SJSA1 (cell line): ENCODE data around the gene ADARB2. TPM values are rescaled to one million over a fixed set of nuclear protein-coding genes. Genes with fewer than 3 reads are reported as not detected.

Experiments
- DNase-seq, 2 experiments: peaks; one replicate each; pipeline ENCODE4 v3.0.0-alpha.2; 2015 to 2020; ENCODE audit warnings: low spot score in 2 of 2, low read depth in 1 of 2
- H3K27ac ChIP-seq: fragments of 250-450 bp; sonication (Bioruptor Pico); 2 replicates; pipeline ENCODE4 v1.5.1; 2020; ENCODE audit warnings: mild to moderate bottlenecking, moderate library complexity
- H3K27me3 ChIP-seq: fragments of 250-450 bp; sonication (Bioruptor Pico); replicated peaks from 2 replicates; pipeline ENCODE4 v1.5.1; 2020; ENCODE audit warnings: mild to moderate bottlenecking, moderate library complexity
- H3K36me3 ChIP-seq: fragments of 250-450 bp; sonication (Bioruptor Pico); 2 replicates; pipeline ENCODE4 v1.5.1; 2020; ENCODE audit warnings: mild to moderate bottlenecking
- H3K4me1 ChIP-seq: fragments of 250-450 bp; sonication (Bioruptor Pico); replicated peaks from 2 replicates; pipeline ENCODE4 v1.6.1; 2021; ENCODE audit warnings: mild to moderate bottlenecking
- H3K4me3 ChIP-seq: fragments of 250-450 bp; sonication (Bioruptor Pico); 2 replicates; pipeline ENCODE4 v1.5.1; 2020; ENCODE audit warnings: mild to moderate bottlenecking
- H3K9me3 ChIP-seq: fragments of 250-450 bp; sonication (Bioruptor Pico); replicated peaks from 2 replicates; pipeline ENCODE4 v1.5.1; 2020; ENCODE audit warnings: mild to moderate bottlenecking
- total RNA-seq: library from RNA; depleted of rRNA; stranded (reverse); fragments of >200 nt; shearing (Covaris generic); gene quantifications from 2 replicates; pipeline ENCODE4 v1.2.3, GENCODE V29; 2014

The ADARB2 gene
- total RNA-seq, 1 experiment from 2014 or later: not detected

- H3K4me1 ChIP-seq: no peaks in the 10 kb centered on the region
- DNase-seq: no peak
- no peaks in the 10 kb centered on the region for H3K36me3 ChIP-seq
- no peak overlapping the region for H3K27ac ChIP-seq
- H3K4me3 ChIP-seq: no peak overlapping the region
- H3K27me3 ChIP-seq: no peaks in the 10 kb centered on the region
- H3K9me3 ChIP-seq: no peaks in the 10 kb centered on the region
Observed at GRCh38 chr10:1395481-1396296, 341.6 kb downstream of the ADARB2 start.

- Histone ChIP-seq H3K27ac (no peak overlapping the region), H3K4me1 (no peaks in the 10 kb centered on the region), H3K9me3 (no peaks in the 10 kb centered on the region), H3K36me3 (no peaks in the 10 kb centered on the region), H3K27me3 (no peaks in the 10 kb centered on the region), H3K4me3 (no peak overlapping the region)
- peak in 1 of 2 experiments; percentile 38 for DNase-seq
Observed at GRCh38 chr10:1395025-1395480, 342.3 kb downstream of the ADARB2 start.

GRCh38 chr10:1394155-1394912, 343.0 kb downstream of the ADARB2 start:
- Histone ChIP-seq H3K36me3 (no peaks in the 10 kb centered on the region), H3K27ac (no peak overlapping the region), H3K27me3 (0 out of 2 replicates have a peak, but pooled peaks cover 2% of the 10 kb centered on the region), H3K4me3 (no peak overlapping the region), H3K4me1 (no peaks in the 10 kb centered on the region), H3K9me3 (no peaks in the 10 kb centered on the region)
- peak in 1 of 2 experiments; percentile 32 for DNase-seq

- Histone ChIP-seq H3K27me3 (0 out of 2 replicates have a peak, but pooled peaks cover 2% of the 10 kb centered on the region), H3K36me3 (no peaks in the 10 kb centered on the region), H3K4me3 (no peak overlapping the region), H3K4me1 (no peaks in the 10 kb centered on the region), H3K9me3 (no peaks in the 10 kb centered on the region), H3K27ac (no peak overlapping the region)
- peak in 1 of 2 experiments; percentile 20 for DNase-seq
Observed at GRCh38 chr10:1393481-1393880, 343.8 kb downstream of the ADARB2 start.

- DNase-seq: peak in 1 of 2 experiments; percentile 20
- H3K4me1 ChIP-seq: no peaks in the 10 kb centered on the region
- H3K27me3 ChIP-seq: 0 out of 2 replicates have a peak, but pooled peaks cover 2% of the 10 kb centered on the region
- no peak overlapping the region for H3K27ac ChIP-seq
- no peak overlapping the region for H3K4me3 ChIP-seq
- H3K36me3 ChIP-seq: no peaks in the 10 kb centered on the region
- no peaks in the 10 kb centered on the region for H3K9me3 ChIP-seq
Observed at GRCh38 chr10:1392127-1392526, 345.2 kb downstream of the ADARB2 start.

- peak in 1 of 2 experiments; percentile 13 for DNase-seq
- H3K4me3 ChIP-seq: no peak overlapping the region
- H3K4me1 ChIP-seq: no peaks in the 10 kb centered on the region
- H3K27ac ChIP-seq: no peak overlapping the region
- no peaks in the 10 kb centered on the region for H3K9me3 ChIP-seq
- H3K27me3 ChIP-seq: 0 out of 2 replicates have a peak, but pooled peaks cover 2% of the 10 kb centered on the region
- H3K36me3 ChIP-seq: no peaks in the 10 kb centered on the region
Observed at GRCh38 chr10:1390200-1390599, 347.1 kb downstream of the ADARB2 start.

GRCh38 chr10:1384026-1384425, 353.3 kb downstream of the ADARB2 start:
- H3K9me3 ChIP-seq: no peaks in the 10 kb centered on the region
- peaks cover 10% of the 10 kb centered on the region; the same call in 1 of the 2 replicates for H3K27me3 ChIP-seq
- H3K4me1 ChIP-seq: no peaks in the 10 kb centered on the region
- no peak overlapping the region for H3K27ac ChIP-seq
- no peaks in the 10 kb centered on the region for H3K36me3 ChIP-seq
- no peak for DNase-seq
- H3K4me3 ChIP-seq: no peak overlapping the region

GRCh38 chr10:1382711-1383110, 354.6 kb downstream of the ADARB2 start:
- peaks cover 10% of the 10 kb centered on the region; the same call in 1 of the 2 replicates for H3K27me3 ChIP-seq
- peak in 1 of 2 experiments; percentile 21 for DNase-seq
- no peaks in the 10 kb centered on the region for H3K9me3 ChIP-seq
- no peaks in the 10 kb centered on the region for H3K4me1 ChIP-seq
- no peak overlapping the region for H3K4me3 ChIP-seq
- H3K27ac ChIP-seq: no peak overlapping the region
- H3K36me3 ChIP-seq: no peaks in the 10 kb centered on the region

- DNase-seq: peak in 1 of 2 experiments; percentile 13
- no peaks in the 10 kb centered on the region for H3K9me3 ChIP-seq
- H3K4me3 ChIP-seq: no peak overlapping the region
- no peak overlapping the region for H3K27ac ChIP-seq
- H3K27me3 ChIP-seq: peaks cover 10% of the 10 kb centered on the region; the same call in 1 of the 2 replicates
- no peaks in the 10 kb centered on the region for H3K4me1 ChIP-seq
- no peaks in the 10 kb centered on the region for H3K36me3 ChIP-seq
Observed at GRCh38 chr10:1381339-1381738, 356.0 kb downstream of the ADARB2 start.

- Histone ChIP-seq H3K36me3 (no peaks in the 10 kb centered on the region), H3K4me1 (no peaks in the 10 kb centered on the region), H3K4me3 (no peak overlapping the region), H3K9me3 (no peaks in the 10 kb centered on the region), H3K27me3 (peaks cover 10% of the 10 kb centered on the region; the same call in 1 of the 2 replicates), H3K27ac (no peak overlapping the region)
- DNase-seq: peak in 1 of 2 experiments; percentile 19
Observed at GRCh38 chr10:1380088-1380671, 357.1 kb downstream of the ADARB2 start.

- H3K9me3 ChIP-seq: no peaks in the 10 kb centered on the region
- H3K27ac ChIP-seq: no peak overlapping the region
- H3K36me3 ChIP-seq: no peaks in the 10 kb centered on the region
- DNase-seq: peak in 1 of 2 experiments; percentile 22
- H3K4me3 ChIP-seq: no peak overlapping the region
- H3K27me3 ChIP-seq: peaks cover 10% of the 10 kb centered on the region; the same call in 1 of the 2 replicates
- H3K4me1 ChIP-seq: no peaks in the 10 kb centered on the region
Observed at GRCh38 chr10:1379601-1380000, 357.7 kb downstream of the ADARB2 start.

- Histone ChIP-seq H3K27me3 (peaks cover 10% of the 10 kb centered on the region; the same call in 1 of the 2 replicates), H3K4me1 (no peaks in the 10 kb centered on the region), H3K9me3 (no peaks in the 10 kb centered on the region), H3K4me3 (no peak overlapping the region), H3K36me3 (no peaks in the 10 kb centered on the region), H3K27ac (no peak overlapping the region)
- DNase-seq: peak in 1 of 2 experiments; percentile 19
Observed at GRCh38 chr10:1378473-1378872, 358.9 kb downstream of the ADARB2 start.

- no peaks in the 10 kb centered on the region for H3K36me3 ChIP-seq
- H3K4me3 ChIP-seq: no peak overlapping the region
- peak in 1 of 2 experiments; percentile 22 for DNase-seq
- H3K4me1 ChIP-seq: no peaks in the 10 kb centered on the region
- H3K27me3 ChIP-seq: peaks cover 10% of the 10 kb centered on the region; the same call in 1 of the 2 replicates
- no peak overlapping the region for H3K27ac ChIP-seq
- H3K9me3 ChIP-seq: no peaks in the 10 kb centered on the region
Observed at GRCh38 chr10:1377740-1378397, 359.5 kb downstream of the ADARB2 start.
